ENCODE results near the gene DENND2C.

The DENND2C gene, protein sequence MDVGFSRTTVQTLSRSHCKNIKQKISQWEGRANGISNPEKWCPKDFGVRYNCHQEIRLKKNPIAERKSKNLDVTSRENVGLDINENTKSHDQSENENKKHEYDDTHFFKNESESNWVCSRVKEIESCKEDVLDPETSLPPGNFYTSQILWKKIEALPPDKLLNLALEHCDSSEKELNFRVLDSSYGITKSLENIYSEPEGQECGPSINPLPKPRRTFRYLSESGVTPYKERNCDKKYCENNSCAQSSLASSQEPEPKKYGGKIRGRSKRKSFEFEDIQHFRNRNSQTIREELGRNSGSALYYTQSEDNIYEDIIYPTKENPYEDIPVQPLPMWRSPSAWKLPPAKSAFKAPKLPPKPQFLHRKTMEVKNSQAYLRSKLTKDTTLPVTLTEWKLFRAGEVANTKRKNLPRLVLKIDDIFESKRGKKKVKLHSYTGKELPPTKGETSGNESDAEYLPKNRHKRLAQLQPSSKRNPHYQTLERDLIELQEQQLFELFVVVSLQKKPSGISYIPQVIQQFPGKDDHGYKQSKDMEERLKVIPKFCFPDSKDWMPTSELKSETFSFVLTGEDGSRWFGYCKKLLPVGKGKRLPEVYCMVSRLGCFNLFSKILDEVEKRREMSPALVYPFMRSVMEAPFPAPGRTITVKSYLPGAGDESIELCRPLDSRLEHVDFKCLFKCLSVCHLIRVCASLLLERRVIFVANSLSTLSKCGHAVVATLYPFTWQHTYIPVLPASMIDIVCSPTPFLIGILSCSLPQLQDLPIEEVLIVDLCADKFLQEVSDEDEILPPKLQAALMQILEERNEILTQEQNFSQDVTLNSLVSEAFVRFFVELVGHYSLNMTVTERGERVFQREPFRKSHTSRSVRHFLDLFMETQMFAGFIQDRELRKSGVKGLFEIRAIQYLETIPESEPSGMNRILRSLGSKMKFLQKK

DNA sequence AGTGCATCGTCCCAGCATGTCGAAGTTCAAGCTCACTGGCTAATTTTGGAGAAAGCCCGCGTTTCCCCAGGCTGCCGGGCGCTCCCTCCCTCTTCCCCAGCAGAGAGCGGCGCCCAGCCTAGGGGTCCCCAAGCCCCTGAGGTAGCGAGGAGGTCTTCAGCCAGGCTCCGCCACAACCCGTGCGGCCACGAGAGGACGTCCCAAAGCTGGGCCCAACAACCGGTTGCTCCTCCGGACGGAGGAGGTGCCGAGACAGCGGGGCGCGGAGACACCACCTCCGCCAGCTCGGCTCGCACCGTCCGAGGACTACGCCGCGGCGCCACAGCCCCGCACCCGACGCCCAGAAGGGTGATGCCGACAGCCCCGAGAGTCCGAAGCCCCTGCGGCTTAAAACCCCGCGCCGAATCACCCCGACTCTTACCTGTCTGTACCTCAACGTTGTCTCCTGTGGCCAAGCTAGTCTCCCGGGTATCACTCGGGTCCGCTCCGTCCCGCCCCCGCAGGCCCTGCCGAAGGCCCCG lies at the start of gene DENND2C:
Gene DENND2C, minus strand, starts transcription at position 488 of the 521 bp plus-strand sequence. CDS start 44,065 bp downstream, outside the sequence.
- no peak for DNase-seq

DNA sequence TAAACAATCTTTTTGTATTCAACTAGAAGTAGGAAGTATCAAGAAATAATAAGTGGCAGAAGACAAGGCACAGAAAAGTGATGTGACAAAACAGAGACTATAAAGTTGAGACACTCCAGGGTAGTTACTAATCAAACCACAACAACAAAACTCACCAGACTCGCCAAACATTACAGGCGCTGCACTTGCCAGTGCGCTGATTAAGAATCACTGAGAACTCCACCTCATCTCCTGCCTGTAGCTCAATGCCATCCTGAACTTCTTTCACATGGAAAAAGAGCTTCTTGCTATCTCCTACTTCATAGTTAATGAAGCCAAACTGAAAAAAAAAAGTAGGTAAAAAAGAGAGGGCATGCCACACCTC lies 49.6 kb upstream of the DENND2C start:
- no peak for DNase-seq

DNA sequence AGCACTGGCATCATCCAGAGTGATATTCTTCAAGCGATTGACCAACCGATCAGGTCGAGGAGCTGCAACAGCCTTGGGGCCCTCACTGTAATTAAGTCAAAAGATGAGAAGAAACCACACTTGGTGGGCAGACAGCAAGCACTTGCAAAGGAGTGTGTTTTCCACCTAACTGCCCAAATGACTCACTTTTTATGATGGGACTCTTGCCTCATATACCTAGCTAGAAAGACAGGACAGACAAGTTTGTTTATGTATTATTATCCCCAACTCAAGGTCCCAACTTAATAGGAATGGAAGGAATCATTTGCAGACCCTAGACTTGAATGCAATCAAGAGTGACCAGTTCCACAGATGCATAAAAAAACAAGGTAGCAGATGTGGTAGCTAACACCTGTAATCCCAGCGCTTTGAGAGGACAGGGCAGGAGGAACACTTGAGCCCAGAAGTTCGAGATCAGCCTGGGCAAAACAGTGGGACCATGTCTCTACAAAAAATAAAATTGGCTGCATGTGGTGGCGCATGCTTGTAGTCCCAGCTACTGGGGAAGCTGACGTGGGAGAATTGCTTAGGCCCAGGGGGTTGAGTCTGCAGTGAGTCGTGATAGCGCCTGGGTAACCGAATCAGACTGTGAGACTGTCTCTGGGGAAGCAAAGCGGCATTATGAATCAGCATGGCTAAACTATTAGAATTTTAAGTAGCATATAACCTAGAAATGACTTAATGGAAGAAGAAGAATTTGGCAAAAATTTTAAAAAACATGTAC lies 49.0 kb upstream of the DENND2C start:
- DNase-seq = no peak

DNA sequence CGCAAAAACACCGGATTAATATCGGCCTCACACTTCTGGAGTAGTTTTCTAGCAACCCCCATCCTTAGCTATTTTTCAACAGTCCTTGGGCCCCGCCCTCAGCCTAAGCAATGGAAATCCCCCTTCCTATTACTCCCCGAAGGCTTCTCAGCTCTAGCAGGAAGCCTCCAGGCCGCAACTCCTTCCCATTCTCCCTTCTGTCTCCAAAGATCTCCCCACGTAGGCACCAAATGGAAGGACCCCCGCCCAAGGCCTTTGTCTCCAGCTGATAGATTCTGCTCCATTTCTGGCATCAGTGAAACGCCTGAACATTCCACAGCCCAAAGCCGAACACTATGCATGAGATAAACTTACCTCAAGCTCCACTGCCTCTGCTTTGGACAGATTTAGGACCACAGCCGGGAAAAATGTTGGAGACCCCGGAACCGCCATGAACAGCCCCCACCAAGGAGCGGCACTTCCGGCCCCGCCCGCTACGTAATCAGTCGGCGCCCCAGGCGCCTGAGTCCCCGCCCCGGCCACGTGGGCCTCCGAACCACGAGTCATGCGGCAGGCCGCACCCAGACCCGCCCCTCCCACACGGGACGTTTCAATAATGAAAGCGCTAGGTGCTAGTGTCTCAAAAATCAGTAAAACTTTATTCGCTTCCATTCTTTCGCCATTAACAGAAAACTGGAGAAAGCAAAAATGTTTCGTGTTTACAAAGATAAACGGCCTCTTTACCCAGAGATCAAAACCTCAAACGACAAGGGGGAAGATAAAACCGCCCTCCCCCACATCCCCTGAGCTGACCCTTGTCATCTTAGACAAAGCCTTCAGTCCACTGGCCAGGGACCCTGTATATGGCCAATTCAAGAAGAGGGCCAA lies 46.7 kb upstream of the DENND2C start, which contains the start of gene NRAS:
Gene NRAS, minus strand, starts transcription at position 468 of the 867 bp plus-strand sequence. CDS start 611 bp downstream, outside the sequence.
- DNase-seq = peak; percentile 91

DNA sequence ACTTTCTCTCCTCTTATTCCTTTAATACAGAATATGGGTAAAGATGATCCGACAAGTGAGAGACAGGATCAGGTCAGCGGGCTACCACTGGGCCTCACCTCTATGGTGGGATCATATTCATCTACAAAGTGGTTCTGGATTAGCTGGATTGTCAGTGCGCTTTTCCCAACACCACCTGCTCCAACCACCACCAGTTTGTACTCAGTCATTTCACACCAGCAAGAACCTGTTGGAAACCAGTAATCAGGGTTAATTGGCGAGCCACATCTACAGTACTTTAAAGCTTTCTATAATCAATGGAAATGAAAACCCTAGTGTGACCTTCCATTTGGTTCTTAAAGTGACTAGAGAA lies 46.1 kb upstream of the DENND2C start:
- no peak for DNase-seq

DNA sequence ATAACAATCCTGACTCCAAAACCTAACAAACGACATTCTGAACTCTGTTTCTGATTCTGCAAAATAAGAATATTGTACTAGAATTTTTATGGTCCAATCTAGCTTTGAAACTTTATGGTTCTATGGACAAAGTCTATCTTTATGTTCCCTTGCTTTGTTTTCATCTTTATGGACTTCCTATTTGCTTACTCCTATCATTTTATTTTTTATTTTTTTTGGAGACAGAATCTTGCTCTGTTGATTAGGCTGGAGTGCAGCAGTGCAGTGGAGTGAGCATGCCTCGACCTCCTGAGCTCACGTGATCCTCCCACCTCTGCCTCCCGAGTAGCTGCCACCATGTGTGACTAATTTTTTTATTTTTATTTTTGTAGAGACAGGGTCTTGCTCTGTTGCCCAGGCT lies 43.1 kb upstream of the DENND2C start:
- DNase-seq = no peak

DNA sequence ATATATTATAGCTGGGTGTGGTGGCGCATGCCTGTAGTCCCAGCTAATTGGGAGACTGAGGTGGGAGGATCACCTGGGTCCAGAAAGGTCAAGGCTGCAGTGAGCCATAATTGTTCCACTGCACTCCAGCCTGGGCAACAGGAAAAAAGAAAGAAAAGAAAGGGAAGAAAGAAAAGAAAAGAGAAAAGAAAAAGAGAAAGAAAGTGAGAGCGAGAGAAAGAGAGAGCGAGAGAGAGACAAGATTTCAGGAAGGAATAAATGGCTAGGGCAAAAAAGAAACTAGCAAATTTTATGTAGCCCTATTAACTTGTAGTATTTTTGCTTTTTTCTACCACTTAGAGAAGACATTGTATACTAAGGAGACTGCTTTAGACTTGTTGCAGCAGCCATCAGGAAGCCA lies 40.5 kb upstream of the DENND2C start:
- no peak for DNase-seq

DNA sequence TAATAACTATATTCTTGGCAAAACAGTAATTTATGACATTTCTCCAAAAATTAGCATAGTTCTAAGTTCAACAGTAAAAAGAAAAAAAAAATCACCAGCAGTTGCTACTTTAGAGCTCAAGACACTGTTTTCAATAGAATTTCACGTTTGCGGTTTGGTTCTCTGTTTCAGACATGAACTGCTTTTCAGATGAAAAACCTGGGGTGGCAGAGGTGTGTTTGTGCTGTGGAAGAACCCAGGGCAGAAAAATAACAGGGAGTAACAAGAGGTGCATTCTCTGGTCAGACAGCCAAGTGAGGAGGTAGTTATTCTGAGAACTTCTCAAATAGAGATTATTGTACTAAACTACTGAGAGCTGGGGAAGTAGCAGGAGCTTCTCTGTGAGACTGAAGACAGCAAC lies 37.8 kb upstream of the DENND2C start:
- DNase-seq = no peak

DNA sequence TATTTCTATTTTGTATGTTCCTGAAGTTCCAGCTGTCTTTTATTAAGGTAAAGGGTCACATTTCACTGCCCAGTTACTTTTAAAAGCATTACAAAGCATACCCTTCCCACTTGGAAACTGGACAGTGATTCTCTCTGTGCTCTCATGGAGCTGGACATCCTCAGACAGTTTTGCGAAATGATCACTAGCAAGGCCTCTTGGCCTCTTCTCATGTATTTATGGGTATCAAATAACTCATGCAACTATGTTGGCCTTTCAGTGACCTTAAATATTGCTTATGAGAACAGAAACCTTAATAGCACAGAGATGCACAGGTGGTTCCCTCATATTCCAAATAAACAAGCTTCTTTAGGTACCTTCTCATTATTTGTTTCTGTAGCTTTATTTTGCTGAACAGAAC lies 33.4 kb upstream of the DENND2C start:
- no peak for DNase-seq

DNA sequence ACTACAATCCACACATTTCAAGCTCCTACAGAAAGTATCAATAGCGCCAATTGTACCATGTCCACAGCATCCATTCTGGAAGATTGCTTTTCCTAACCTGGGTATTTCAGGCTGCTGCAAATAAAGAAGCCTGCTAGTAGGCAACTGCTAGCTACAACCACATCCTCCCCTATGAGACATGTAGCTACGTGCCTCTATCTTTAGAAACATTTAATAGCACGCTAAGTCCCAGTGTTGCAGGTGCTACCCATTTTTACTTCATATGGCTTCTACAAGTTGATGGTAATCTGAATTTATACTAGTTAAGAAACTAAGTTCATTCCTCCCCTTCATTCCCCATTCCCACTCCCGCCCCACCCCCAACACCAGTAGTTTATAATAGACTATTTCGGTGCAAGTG lies 32.9 kb upstream of the DENND2C start:
- DNase-seq = no peak

DNA sequence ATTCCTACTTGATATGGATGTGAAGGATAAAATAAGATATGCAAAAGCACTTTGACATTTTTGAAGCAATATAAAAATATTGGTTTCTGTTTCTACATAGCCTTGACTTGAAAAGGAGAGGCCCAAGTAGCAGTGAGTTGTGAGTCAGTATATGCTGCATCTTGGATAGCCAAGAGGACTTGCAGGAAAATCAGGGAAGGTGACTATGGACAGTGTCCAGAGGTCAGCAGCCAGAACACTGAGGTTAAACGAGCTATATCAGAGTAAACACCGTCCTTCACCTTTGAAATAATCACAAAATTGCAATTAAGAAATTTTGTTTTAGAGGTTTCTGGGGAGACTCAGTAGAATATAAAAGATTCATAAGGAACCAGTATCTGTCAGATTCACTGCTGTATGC lies 32.1 kb upstream of the DENND2C start:
- no peak for DNase-seq

DNA sequence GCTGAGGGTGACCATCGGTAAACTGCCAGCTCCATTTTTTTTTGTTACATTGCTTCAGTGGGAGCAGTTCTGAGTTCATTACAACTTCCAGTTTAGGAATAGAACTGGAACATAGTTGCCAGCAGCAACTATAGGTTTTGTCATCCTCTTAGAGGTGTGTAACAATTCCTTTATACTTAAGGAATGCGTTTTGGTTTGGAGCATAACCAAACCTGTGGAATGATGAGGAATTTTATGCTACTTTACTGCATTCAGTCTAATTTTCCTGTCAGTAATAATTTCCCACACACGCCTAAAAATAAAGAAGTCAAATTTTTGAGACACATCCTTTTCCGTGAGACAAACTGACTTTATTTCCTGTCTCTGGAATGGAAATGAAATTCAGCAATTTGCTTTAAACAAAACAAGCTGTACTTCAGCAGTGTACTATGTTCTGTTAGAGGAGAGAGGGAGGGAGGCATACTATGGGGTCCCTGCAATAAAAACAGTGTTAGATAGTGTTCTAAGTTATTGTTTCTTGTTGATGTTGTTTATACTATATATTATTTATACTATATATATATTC lies 30.3 kb upstream of the DENND2C start:
- DNase-seq = no peak

DNA sequence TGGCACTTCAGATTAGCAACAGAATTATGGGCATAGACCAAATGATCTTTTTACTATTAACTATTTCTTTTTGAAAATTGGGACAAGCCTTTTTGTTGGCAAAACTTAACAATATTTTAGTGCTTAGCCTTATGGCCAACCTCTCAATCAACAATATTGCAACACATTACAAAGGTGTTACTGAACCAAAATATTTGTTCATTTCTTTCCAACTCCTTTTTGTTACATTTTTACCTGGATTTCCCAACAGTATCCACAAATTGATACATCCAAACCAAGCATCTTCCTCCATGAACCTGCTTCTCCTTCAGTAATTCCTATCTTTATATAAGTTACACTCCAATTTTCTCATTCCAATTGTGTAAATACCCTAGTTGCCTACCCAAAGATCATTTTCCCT lies 27.0 kb upstream of the DENND2C start:
- no peak for DNase-seq

DNA sequence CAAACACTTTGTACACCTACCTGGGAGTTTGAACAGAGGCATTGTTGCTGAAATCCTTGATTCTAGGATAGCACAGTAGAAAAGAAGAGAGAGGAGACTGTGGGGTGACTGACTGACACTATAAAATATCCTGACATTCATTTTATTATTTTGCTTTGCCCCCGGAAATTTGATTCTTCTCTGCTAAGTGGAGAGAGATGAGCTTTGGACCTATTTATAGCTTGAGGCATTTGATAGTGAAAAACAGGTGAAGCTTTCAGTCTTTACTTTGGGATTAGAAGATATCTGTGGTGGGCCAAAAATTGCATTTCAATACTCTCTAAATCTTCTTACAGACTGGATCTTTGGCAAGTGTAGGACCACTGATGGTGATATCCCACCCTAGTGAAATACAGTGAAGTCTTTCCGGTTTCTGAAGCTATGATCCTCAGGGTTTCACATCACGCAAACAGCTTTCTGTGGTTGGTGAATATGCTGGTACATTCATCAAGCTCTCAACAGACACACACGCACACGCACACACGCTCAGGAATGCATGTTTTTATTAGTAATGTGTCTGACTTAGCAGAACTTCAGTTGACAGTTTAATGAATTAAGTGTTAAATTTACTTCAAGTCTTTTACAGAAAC lies 25.7 kb upstream of the DENND2C start, which contains the start of gene AMPD1:
Gene AMPD1, minus strand, starts transcription at position 117 of the 629 bp plus-strand sequence. Its CDS starts 75 bp downstream, at position 42.
- no peak for DNase-seq

DNA sequence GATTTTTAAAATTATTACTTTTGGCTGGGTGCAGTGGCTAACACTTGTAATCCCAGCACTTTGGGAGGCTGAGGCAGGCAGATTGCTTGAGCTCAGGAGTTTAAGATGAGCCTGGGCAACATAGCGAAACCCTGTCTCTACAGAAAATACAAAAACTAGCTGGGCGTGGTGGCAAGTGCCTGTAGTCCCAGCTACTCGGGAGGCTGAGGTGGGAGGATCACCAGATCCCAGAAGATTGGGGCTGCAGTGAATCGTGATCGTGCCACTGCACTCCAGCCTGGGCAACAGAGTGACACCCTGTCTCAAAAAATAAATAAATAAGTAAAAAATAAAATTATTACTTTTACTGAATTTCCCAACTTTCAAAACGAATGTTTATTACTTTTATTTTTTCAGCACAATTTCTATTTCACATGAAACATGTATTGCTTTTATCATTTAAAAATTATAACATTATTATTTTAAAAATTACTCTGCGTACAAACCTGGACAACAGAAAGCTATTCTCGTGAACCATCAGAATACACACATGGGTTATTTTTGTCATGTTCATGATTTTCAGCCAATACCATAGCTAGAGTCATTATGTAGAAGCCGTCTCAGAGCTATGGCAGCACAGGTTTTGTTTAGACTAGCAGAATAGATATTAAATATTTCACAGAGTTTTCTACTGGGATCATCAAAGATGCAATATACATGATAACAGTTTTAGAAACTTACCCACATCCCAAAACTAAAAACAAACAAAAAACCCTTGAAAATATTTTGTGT lies 24.9 kb upstream of the DENND2C start:
- DNase-seq = no peak

DNA sequence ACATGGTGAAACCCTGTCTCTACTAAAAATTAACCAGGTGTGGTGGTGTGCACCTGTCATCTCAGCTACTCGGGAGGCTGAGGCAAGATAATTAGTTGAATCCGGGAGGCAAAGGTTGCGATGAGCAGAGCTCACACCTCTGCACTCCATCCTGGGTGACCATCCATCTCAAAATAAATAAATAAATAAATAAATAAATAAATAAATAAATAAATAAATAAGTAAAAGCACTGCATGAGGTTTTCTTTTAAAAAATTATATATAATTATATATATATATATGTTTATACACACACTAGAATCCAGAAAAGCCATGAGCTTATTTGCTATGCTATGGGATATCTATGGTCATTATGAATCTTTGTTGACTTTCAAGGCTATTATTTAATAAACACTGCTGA lies 23.1 kb upstream of the DENND2C start:
- DNase-seq = no peak

DNA sequence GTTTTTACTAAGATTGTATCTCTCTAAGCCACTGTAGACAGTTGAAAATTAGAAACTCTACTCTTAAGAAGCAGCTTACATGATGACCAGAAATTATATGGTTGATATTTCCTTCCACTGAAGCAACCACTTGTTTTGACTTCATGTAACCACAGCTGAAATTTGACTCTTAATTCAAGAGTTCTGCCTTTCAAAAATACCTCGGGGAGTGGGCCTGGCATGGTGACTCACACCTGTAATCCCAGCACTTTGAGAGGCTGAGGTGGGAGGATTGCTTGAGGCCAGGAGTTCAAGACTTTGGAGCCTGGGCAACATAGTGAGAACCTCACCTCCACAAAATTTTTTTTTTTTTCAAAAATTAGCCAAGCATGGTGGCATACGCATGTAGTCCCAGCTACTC lies 21.2 kb upstream of the DENND2C start:
- DNase-seq = no peak

DNA sequence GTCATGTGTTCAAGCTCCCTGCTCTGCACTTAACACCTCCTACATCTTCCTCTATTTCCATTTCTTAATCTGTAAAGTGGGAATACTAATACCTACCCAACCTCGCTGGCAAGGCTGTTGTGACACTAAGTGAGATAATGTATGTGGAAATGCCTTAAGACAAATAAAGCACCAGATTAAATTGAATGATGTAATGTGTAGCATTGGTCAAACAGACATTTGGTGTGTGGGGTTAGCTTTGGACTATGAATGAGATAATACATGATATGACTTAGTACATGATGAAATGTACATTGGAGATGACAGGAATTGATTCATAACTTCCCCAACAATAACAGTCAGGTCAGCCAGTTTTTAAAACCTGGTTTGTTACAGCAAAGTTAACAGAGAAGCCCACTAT lies 20.3 kb upstream of the DENND2C start:
- DNase-seq = no peak

DNA sequence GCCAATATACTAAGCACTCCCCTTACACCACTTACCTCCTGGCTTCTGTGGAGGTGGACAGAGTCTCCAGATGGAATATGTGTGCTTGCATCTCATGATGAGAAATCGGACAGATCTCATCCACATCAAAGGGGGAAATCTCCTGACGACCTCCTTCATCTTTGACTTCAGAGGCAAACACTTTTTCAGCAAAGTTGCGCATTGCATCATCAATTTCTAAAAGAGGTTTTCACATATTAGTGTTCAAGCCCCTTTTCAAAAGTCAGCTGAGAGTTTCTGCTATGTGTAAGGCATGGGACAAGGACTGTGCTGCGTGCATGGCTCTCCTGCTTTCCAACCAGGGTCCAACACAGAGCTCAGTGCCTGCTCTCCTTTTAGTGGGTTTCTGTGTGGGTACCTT lies 18.7 kb upstream of the DENND2C start:
- no peak for DNase-seq

DNA sequence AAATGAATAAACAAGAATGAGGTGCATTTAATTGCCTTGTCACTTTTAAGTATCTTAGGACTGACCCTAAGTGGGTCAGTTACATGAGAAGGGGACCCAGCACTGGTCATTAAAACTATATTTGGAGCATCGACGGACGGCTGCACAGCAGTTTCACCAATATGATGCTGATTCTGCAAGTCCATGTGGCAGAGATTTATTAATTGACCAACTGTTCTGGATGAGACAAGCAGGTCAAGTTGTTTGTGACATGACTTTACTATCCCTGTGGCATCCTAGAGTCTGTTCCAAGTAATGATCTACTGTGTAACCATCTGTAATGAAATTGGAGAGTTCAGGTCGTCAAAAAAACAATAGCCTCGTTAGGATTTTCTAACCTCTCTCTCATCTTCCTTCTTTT lies 16.0 kb upstream of the DENND2C start:
- DNase-seq = no peak

All from activated effector memory CD4-positive, alpha-beta T cell treated with Interleukin-2 at 50 U/mL for 16 hours (primary cell).